ENCODE results near the gene SSRP1. TPM values are rescaled to one million over a fixed set of nuclear protein-coding genes. Genes with fewer than 3 reads are reported as not detected.
A peak's percentile ranks its signal among the peaks of the same experiment; 100 is the strongest.
"Not testable (repeated sequence)": the region's sequence is repeated elsewhere in the genome, so short reads cannot be mapped to it uniquely, and the experiment has no call there.

SSRP1 gene
- total and polyA plus RNA-seq, 2 experiments from 2014 or later, result 205 to 216 TPM

DNA sequence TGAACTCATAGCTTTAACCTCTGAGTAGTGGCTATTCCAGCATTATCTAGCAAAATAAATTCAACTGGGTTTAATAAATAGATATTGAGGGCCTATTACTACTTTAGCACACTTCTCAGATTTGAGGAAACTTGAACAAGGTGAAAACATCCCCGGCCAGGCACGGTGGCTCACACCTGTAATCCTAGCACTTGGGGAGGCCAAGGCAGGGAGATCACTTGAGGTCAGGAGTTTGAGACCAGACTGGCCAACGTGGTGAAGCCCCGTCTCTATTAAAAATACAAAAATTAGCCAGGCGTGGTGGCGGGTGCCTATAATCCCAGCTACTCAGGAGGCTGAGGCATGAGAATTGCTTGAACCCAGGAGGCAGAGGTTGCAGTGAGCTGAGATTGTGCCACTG, 1.2 kb upstream of the SSRP1 start:
- Histone ChIP-seq H3K79me2 (replicated peaks; ENCODE audit: insufficient read depth) (peaks cover 34% of the 10 kb centered on the region), H3K4me2 (peak overlapping the region; percentile 99; the same call in 1 of the 2 replicates), H4K20me1 (replicated peaks; ENCODE audit: insufficient read depth) (peaks cover 11% of the 10 kb centered on the region; the same call in 1 of the 2 replicates), H3K4me1 (ENCODE audit: insufficient read depth) (peaks cover 37% of the 10 kb centered on the region), H3K36me3 (ENCODE audit: insufficient read depth) (peaks cover 16% of the 10 kb centered on the region), H2AFZ (peak overlapping the region; percentile 77; the same call in 1 of the 2 replicates)
- H3K9me2 ChIP-seq (ENCODE audit: insufficient read depth); ATAC-seq; H3K9me3 Mint-ChIP-seq; H3K27ac ChIP-seq (ENCODE audit: low read depth); H3K4me3 ChIP-seq; H3K27me3 ChIP-seq (ENCODE audit: insufficient read depth); H3F3A ChIP-seq (replicated peaks; ENCODE audit: low read depth); DNase-seq (ENCODE audit: low spot score); H3K27ac Mint-ChIP-seq; H3K4me3 Mint-ChIP-seq: not testable (repeated sequence)
- peaks cover 32% of the 10 kb centered on the region for H3K36me3 Mint-ChIP-seq (ENCODE audit: low read depth)
- H3K27me3 Mint-ChIP-seq (ENCODE audit: insufficient read depth, low read depth, poor library complexity), result peaks cover 12% of the 10 kb centered on the region
- H3K4me1 Mint-ChIP-seq, result peaks cover 49% of the 10 kb centered on the region

DNA sequence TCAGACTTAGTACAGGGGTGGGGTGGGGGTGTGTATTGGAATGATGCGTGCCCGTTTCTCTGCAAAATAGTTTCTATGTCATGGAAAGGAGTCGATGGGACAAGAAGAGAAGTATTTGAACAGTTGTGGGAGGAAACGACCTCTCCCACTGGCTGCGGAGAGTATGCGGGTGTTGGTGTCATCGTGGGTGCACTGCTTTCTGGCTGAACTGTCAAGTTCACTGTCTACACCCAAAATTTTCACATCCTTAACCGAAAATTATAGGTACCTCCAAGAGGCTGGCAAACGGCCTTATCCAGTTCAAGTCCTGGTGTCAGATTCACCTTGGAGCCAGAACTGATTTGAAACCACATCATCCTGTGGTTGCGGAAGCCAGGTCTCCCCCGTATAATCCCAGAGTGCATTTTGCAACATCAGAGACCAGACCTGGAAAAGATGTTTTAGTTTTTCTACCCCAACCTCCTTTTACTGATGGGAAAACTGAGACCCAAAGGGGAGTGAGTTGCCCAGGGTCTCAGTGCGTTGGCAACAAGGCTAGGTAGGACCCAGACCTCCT, 497 bp upstream of the SSRP1 start:
- H3F3A ChIP-seq (replicated peaks; ENCODE audit: low read depth), result no peaks in the 10 kb centered on the region
- no peak for ATAC-seq

More for the DNA sequence above, 497 bp upstream of the SSRP1 start:
- no peaks in the 10 kb centered on the region for H3K9me3 Mint-ChIP-seq
- Histone ChIP-seq H3K9me2 (ENCODE audit: insufficient read depth) (no peaks in the 10 kb centered on the region), H3K27ac (ENCODE audit: low read depth) (no peak overlapping the region), H4K20me1 (replicated peaks; ENCODE audit: insufficient read depth) (peaks cover 11% of the 10 kb centered on the region; the same call in 1 of the 2 replicates), H3K4me3 (peak overlapping the region; percentile 96), H3K4me1 (ENCODE audit: insufficient read depth) (peaks cover 37% of the 10 kb centered on the region), H3K4me2 (peak overlapping the region; percentile 99), H2AFZ (peak overlapping the region; percentile 77; the same call in 1 of the 2 replicates), H3K79me2 (replicated peaks; ENCODE audit: insufficient read depth) (peaks cover 37% of the 10 kb centered on the region), H3K36me3 (ENCODE audit: insufficient read depth) (peaks cover 23% of the 10 kb centered on the region), H3K27me3 (ENCODE audit: insufficient read depth) (peaks cover 4% of the 10 kb centered on the region; the same call in 1 of the 2 replicates)
- DNase-seq (ENCODE audit: low spot score), result no peak
- peaks cover 39% of the 10 kb centered on the region for H3K36me3 Mint-ChIP-seq (ENCODE audit: low read depth)
- H3K27me3 Mint-ChIP-seq (ENCODE audit: insufficient read depth, low read depth, poor library complexity), result peaks cover 13% of the 10 kb centered on the region
- TF ChIP-seq ZNF462 (CRISPR knock-in tag; IDR thresholded peaks at IDR 0.05) (no peak), ZNF114 (CRISPR knock-in tag; IDR thresholded peaks at IDR 0.05) (no peak), ZNF331 (CRISPR knock-in tag; IDR thresholded peaks at IDR 0.05; ENCODE audit: low read depth) (no peak), EZH2phosphoT487 (IDR thresholded peaks at IDR 0.05; ENCODE audit: unreplicated experiment) (no peak)
- TF ChIP-seq, protein P1, sequence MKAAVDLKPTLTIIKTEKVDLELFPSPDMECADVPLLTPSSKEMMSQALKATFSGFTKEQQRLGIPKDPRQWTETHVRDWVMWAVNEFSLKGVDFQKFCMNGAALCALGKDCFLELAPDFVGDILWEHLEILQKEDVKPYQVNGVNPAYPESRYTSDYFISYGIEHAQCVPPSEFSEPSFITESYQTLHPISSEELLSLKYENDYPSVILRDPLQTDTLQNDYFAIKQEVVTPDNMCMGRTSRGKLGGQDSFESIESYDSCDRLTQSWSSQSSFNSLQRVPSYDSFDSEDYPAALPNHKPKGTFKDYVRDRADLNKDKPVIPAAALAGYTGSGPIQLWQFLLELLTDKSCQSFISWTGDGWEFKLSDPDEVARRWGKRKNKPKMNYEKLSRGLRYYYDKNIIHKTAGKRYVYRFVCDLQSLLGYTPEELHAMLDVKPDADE (IDR thresholded peaks at IDR 0.05), result no peak
- H3K4me3 Mint-ChIP-seq, result peak overlapping the region; percentile 97
- H3K4me1 Mint-ChIP-seq, result peaks cover 49% of the 10 kb centered on the region
- peak overlapping the region; percentile 98 for H3K27ac Mint-ChIP-seq
